ENCODE data around the gene CDH23.

DNA sequence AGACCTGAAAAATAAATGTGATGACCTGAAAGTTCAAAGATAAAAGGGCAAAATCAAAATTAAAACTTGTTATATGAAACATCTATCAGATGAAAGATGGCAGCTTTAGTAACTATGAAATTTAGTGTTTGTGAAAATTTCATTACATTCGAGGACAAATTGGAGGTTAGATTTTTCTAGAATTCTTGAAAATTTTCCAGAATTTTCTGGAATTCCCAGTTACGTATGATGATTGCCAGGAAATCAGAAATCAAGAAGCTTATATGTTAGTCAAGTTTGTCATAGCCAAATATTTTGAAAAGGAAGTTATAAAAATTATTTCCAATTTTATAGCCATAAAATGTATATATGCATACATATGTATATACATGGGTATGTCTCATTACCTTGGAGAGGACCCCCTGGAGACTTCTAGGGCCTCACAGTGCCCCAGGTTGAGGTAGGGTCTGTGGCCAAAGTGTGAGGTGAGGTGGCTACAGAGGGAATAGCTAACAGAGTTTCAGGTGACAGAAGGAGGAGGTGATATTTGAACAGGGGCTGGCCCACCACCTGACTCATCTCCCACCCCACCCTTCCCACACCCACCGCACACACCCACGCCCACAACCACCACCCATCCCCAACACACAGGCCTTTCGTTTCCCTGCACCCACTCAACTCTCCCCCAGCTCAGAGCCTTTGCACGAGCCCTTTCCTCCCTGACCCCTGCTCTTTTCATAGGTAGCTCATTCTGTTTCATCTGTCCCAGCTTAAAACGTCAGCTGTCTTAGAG, 301.4 kb downstream of the CDH23 start:
- TF ChIP-seq, protein P1, sequence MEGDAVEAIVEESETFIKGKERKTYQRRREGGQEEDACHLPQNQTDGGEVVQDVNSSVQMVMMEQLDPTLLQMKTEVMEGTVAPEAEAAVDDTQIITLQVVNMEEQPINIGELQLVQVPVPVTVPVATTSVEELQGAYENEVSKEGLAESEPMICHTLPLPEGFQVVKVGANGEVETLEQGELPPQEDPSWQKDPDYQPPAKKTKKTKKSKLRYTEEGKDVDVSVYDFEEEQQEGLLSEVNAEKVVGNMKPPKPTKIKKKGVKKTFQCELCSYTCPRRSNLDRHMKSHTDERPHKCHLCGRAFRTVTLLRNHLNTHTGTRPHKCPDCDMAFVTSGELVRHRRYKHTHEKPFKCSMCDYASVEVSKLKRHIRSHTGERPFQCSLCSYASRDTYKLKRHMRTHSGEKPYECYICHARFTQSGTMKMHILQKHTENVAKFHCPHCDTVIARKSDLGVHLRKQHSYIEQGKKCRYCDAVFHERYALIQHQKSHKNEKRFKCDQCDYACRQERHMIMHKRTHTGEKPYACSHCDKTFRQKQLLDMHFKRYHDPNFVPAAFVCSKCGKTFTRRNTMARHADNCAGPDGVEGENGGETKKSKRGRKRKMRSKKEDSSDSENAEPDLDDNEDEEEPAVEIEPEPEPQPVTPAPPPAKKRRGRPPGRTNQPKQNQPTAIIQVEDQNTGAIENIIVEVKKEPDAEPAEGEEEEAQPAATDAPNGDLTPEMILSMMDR (IDR thresholded peaks at IDR 0.05) = no peak
- TF ChIP-seq POLR2AphosphoS5 (IDR thresholded peaks at IDR 0.05) = no peak
- TF ChIP-seq POLR2A (IDR thresholded peaks at IDR 0.05) = no peak
- no peak for TF ChIP-seq EP300 (IDR thresholded peaks at IDR 0.05)

Measured in upper lobe of left lung (tissue), 4 donors.